ENCODE measurements around the gene FABP1.

GRCh38 chr2:88087073-88087472 is 40.8 kb downstream of the FABP1 start:
- TF ChIP-seq, protein P1, sequence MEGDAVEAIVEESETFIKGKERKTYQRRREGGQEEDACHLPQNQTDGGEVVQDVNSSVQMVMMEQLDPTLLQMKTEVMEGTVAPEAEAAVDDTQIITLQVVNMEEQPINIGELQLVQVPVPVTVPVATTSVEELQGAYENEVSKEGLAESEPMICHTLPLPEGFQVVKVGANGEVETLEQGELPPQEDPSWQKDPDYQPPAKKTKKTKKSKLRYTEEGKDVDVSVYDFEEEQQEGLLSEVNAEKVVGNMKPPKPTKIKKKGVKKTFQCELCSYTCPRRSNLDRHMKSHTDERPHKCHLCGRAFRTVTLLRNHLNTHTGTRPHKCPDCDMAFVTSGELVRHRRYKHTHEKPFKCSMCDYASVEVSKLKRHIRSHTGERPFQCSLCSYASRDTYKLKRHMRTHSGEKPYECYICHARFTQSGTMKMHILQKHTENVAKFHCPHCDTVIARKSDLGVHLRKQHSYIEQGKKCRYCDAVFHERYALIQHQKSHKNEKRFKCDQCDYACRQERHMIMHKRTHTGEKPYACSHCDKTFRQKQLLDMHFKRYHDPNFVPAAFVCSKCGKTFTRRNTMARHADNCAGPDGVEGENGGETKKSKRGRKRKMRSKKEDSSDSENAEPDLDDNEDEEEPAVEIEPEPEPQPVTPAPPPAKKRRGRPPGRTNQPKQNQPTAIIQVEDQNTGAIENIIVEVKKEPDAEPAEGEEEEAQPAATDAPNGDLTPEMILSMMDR (IDR thresholded peaks at IDR 0.05), result no peak
- TF ChIP-seq EP300 (IDR thresholded peaks at IDR 0.05) (no peak), POLR2A (IDR thresholded peaks at IDR 0.05) (no peak)
